HepG2 (cell line): Measurements from ENCODE around the gene ICAM2. TPM values are rescaled to one million over a fixed set of nuclear protein-coding genes. Genes with fewer than 3 reads are reported as not detected.

Experiments used
- AHDC1 ChIP-seq: sonication (generic); formaldehyde crosslinking; IDR thresholded peaks from 2 replicates; pipeline ENCODE4 v1.5.1; 2020; ENCODE audit warnings: mild to moderate bottlenecking, missing genetic modification reagents, borderline replicate concordance
- ATF7-NPFF ChIP-seq: sonication (generic); formaldehyde crosslinking; IDR thresholded peaks from 2 replicates; pipeline ENCODE4 v1.8.1; 2023; ENCODE audit warnings: mild to moderate bottlenecking, low read depth, missing genetic modification reagents, moderate library complexity
- ZNF850 ChIP-seq: sonication (generic); formaldehyde crosslinking; conservative IDR thresholded peaks from 2 replicates; pipeline ENCODE4 v1.9.0; 2021; ENCODE audit warnings: mild to moderate bottlenecking, missing genetic modification reagents
- polyA plus RNA-seq, 8 experiments: library from polyadenylated mRNA; depleted of rRNA in 3 of 8; stranded (reverse) in 7 of 8; unstranded in 1 of 8; fragments of >200 nt; fragmentation: Illumina TruSeq in 4 of 8; extraction: Trizol in 4 of 8; gene quantifications; 2 replicates each; pipeline versions ENCODE4 v1.2.1 to v1.2.3, GENCODE V29; 2011 to 2016; ENCODE audit warnings: low read depth in 4 of 8, missing spikeins in 1 of 8, mixed read lengths in 1 of 8; ENCODE audit not compliant: insufficient read depth in 1 of 8
- total RNA-seq, 5 experiments: library from RNA; depleted of rRNA; stranded (reverse); fragments of >200 nt; fragmentation: Illumina TruSeq; extraction: Trizol; gene quantifications; 2 replicates each; pipeline ENCODE4 v1.2.3, GENCODE V29; 2016; ENCODE audit warnings: low read depth in 1 of 5
- TF ChIP-seq, protein P1 (sequence below): fragments of 450-650 bp; IDR thresholded peaks from 2 replicates; pipeline ENCODE4 v1.6.1; 2017; ENCODE audit warnings: mild to moderate bottlenecking
- TF ChIP-seq, protein P2 (sequence below): sonication (generic); formaldehyde crosslinking; IDR thresholded peaks from 2 replicates; pipeline ENCODE4 v1.4.0; 2020; ENCODE audit warnings: missing genetic modification reagents, low read depth, mild to moderate bottlenecking, borderline replicate concordance
- TF ChIP-seq, protein P3 (sequence below), 2 experiments: sonication (generic) in 1 of 2; formaldehyde crosslinking in 1 of 2; IDR thresholded peaks; 2 replicates each; pipeline versions ENCODE4 v1.5.1 to v1.6.1; 2011 to 2020; ENCODE audit warnings: borderline replicate concordance in 1 of 2, low read depth in 1 of 2, low read length in 1 of 2, mild to moderate bottlenecking in 1 of 2, missing genetic modification reagents in 1 of 2, moderate library complexity in 1 of 2

ICAM2 gene
- total and polyA plus RNA-seq, 2 of the 13 experiments (the other 11 are each of a cell fraction or from before 2014, with no cell fraction given): 10.9 to 20.8 TPM

DNA sequence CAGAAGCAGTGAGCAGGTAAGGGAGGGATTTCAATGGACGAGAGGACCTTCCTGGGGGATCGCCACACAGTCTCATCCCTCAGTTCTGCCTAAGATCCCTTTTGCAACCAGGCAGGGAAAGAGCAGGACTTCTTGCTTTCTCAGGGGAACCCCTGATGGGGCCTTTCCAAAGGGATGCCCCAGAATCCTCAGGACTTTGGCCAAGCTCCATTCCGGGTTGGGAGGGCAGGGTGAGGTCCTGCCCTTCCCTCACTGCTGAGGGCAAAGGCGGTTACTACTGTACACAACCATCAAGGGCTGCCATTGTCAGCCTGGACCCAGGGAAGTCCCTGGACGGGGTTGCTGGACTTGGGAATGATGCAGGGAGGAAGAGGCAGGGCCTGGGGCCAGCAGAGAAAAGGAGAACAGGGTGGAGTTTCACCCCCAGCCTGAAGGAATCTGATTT, 12.6 kb downstream of the ICAM2 start (continued):
- TF ChIP-seq, protein P1, sequence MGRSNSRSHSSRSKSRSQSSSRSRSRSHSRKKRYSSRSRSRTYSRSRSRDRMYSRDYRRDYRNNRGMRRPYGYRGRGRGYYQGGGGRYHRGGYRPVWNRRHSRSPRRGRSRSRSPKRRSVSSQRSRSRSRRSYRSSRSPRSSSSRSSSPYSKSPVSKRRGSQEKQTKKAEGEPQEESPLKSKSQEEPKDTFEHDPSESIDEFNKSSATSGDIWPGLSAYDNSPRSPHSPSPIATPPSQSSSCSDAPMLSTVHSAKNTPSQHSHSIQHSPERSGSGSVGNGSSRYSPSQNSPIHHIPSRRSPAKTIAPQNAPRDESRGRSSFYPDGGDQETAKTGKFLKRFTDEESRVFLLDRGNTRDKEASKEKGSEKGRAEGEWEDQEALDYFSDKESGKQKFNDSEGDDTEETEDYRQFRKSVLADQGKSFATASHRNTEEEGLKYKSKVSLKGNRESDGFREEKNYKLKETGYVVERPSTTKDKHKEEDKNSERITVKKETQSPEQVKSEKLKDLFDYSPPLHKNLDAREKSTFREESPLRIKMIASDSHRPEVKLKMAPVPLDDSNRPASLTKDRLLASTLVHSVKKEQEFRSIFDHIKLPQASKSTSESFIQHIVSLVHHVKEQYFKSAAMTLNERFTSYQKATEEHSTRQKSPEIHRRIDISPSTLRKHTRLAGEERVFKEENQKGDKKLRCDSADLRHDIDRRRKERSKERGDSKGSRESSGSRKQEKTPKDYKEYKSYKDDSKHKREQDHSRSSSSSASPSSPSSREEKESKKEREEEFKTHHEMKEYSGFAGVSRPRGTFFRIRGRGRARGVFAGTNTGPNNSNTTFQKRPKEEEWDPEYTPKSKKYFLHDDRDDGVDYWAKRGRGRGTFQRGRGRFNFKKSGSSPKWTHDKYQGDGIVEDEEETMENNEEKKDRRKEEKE: no peak
- no peak for TF ChIP-seq ZNF850
- no peak for TF ChIP-seq ATF7-NPFF (CRISPR knock-in tag)
- TF ChIP-seq AHDC1 (CRISPR knock-in tag): no peak
- TF ChIP-seq, protein P2, sequence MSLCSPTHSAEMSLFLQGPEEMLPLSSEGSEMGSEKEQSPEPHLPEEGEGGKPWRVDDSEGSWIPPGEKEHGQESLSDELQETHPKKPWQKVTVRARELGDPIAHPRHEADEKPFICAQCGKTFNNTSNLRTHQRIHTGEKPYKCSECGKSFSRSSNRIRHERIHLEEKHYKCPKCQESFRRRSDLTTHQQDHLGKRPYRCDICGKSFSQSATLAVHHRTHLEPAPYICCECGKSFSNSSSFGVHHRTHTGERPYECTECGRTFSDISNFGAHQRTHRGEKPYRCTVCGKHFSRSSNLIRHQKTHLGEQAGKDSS (CRISPR knock-in tag): no peak
- TF ChIP-seq, protein P3, sequence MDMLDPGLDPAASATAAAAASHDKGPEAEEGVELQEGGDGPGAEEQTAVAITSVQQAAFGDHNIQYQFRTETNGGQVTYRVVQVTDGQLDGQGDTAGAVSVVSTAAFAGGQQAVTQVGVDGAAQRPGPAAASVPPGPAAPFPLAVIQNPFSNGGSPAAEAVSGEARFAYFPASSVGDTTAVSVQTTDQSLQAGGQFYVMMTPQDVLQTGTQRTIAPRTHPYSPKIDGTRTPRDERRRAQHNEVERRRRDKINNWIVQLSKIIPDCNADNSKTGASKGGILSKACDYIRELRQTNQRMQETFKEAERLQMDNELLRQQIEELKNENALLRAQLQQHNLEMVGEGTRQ (IDR thresholded peaks at IDR 0.05; ENCODE audit: low read depth, low read length): no peak
- TF ChIP-seq, protein P3 (CRISPR knock-in tag; IDR thresholded peaks at IDR 0.05; ENCODE audit: borderline replicate concordance): no peak
- TF ChIP-seq, all 625 proteins: peak for 72
